ENCODE data around the gene TMEM125.

TMEM125 gene

GRCh38 chr1:43288785-43289706 lies 19.3 kb downstream of the TMEM125 start:
- in situ Hi-C loops (cut with HindIII; ENCODE audit: low sequenced_read_pairs): loop anchor here (5.0 kb wide), 1 partner anchor 52 kb away; no protein-coding TSS in a partner anchor

- in situ Hi-C loops (cut with HindIII; ENCODE audit: low sequenced_read_pairs): no loop called here
Measured at GRCh38 chr1:43292216-43292615, 22.4 kb downstream of the TMEM125 start.

- in situ Hi-C loops (cut with HindIII; ENCODE audit: low sequenced_read_pairs): no loop called here
Measured at GRCh38 chr1:43292679-43293078, 22.9 kb downstream of the TMEM125 start.

- in situ Hi-C loops (cut with HindIII; ENCODE audit: low sequenced_read_pairs): no loop called here
Measured at GRCh38 chr1:43293176-43293575, 23.4 kb downstream of the TMEM125 start.

- in situ Hi-C loops (cut with HindIII; ENCODE audit: low sequenced_read_pairs): no loop called here
Measured at GRCh38 chr1:43293896-43294760, 24.3 kb downstream of the TMEM125 start.

GRCh38 chr1:43294761-43295160 lies 25.0 kb downstream of the TMEM125 start:
- in situ Hi-C loops (cut with HindIII; ENCODE audit: low sequenced_read_pairs): no loop called here

GRCh38 chr1:43296207-43296606 lies 26.4 kb downstream of the TMEM125 start:
- in situ Hi-C loops (cut with HindIII; ENCODE audit: low sequenced_read_pairs): no loop called here

- in situ Hi-C loops (cut with HindIII; ENCODE audit: low sequenced_read_pairs): no loop called here
Measured at GRCh38 chr1:43298055-43298454, 28.3 kb downstream of the TMEM125 start.

- in situ Hi-C loops (cut with HindIII; ENCODE audit: low sequenced_read_pairs): no loop called here
Measured at GRCh38 chr1:43299101-43299500, 29.3 kb downstream of the TMEM125 start.

- in situ Hi-C loops (cut with HindIII; ENCODE audit: low sequenced_read_pairs): loop anchor here (5.0 kb wide), 1 partner anchor 72 kb away; no protein-coding TSS in a partner anchor
Measured at GRCh38 chr1:43300378-43301094, 30.8 kb downstream of the TMEM125 start, which contains the start of gene TIE1. TSS of gene TIE1 (plus strand) at chr1:43300982. CDS start at chr1:43301072, 90 bp downstream.

- in situ Hi-C loops (cut with HindIII; ENCODE audit: low sequenced_read_pairs): loop anchor here (5.0 kb wide), 1 partner anchor 70 kb away; no protein-coding TSS in a partner anchor
Measured at GRCh38 chr1:43302201-43302600, 32.4 kb downstream of the TMEM125 start.

GRCh38 chr1:43302721-43303470 lies 33.1 kb downstream of the TMEM125 start:
- in situ Hi-C loops (cut with HindIII; ENCODE audit: low sequenced_read_pairs): loop anchor here (5.0 kb wide), 1 partner anchor 69 kb away; no protein-coding TSS in a partner anchor

- in situ Hi-C loops (cut with HindIII; ENCODE audit: low sequenced_read_pairs): loop anchor here (5.0 kb wide), 1 partner anchor 69 kb away; no protein-coding TSS in a partner anchor
Measured at GRCh38 chr1:43303471-43304313, 33.9 kb downstream of the TMEM125 start.

- in situ Hi-C loops (cut with HindIII; ENCODE audit: low sequenced_read_pairs): loop anchor here (5.0 kb wide), 1 partner anchor 68 kb away; no protein-coding TSS in a partner anchor
Measured at GRCh38 chr1:43304314-43304681, 34.5 kb downstream of the TMEM125 start.

- in situ Hi-C loops (cut with HindIII; ENCODE audit: low sequenced_read_pairs): loop anchor here (5.0 kb wide), 1 partner anchor 67 kb away; no protein-coding TSS in a partner anchor
Measured at GRCh38 chr1:43304771-43305300, 35.1 kb downstream of the TMEM125 start.

GRCh38 chr1:43305461-43305860 lies 35.7 kb downstream of the TMEM125 start:
- in situ Hi-C loops (cut with HindIII; ENCODE audit: low sequenced_read_pairs): no loop called here

GRCh38 chr1:43305926-43306687 lies 36.3 kb downstream of the TMEM125 start:
- in situ Hi-C loops (cut with HindIII; ENCODE audit: low sequenced_read_pairs): no loop called here
